ENCODE data around the gene GPX3.

DNA sequence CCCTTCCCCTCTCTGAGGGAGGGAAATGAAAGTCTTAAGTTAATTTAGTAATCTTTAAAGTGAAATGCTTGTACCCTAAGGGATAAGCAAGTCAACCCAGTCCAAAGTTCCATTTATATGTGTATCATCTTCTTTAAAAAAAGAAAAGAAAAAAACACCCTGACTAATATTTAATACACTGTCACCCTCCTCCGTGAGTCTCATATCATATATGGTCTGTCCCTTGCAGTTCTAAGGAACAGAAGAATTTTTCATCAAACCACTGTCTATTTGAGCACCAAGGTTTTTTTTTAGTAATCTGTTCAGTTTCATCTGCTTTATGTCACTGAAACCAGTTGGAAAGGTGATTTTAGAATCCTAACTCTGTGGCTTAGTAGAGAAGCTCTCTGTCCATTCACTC is 45.2 kb downstream of the GPX3 start:
- no peak for TF ChIP-seq CTCF (IDR thresholded peaks at IDR 0.05 in 2 of 3, conservative IDR thresholded peaks at IDR 0.05 in 1 of 3; ENCODE audit: control insufficient read depth in 2 of 3, extremely low read depth in 1 of 3, insufficient read depth in 1 of 3, low read depth in 3 of 3, low read length in 3 of 3)
- TF ChIP-seq ZZZ3 (IDR thresholded peaks at IDR 0.05; ENCODE audit: control insufficient read depth, insufficient read length, low read depth) = no peak
- no peak for TF ChIP-seq ESRRA (IDR thresholded peaks at IDR 0.05; ENCODE audit: low read length)
- TF ChIP-seq BCLAF1 (IDR thresholded peaks at IDR 0.05) = no peak
- no peak for TF ChIP-seq TBL1XR1 (IDR thresholded peaks at IDR 0.05; ENCODE audit: low read depth, low read length)
- TF ChIP-seq CBX5 (IDR thresholded peaks at IDR 0.05; ENCODE audit: low read depth) = no peak
- TF ChIP-seq HCFC1 (IDR thresholded peaks at IDR 0.05; ENCODE audit: low read length) = no peak
- TF ChIP-seq TAF1 (IDR thresholded peaks at IDR 0.05; ENCODE audit: borderline replicate concordance, low read depth, low read length) = no peak
